ENCODE results near the gene GRAMD1C. TPM values are rescaled to one million over a fixed set of nuclear protein-coding genes. Genes with fewer than 3 reads are reported as not detected.

Gene GRAMD1C
- total RNA-seq, 1 experiment from 2014 or later, result 3.9 TPM

- no peaks in the 10 kb centered on the region for H3K36me3 Mint-ChIP-seq (ENCODE audit: insufficient read depth, unreplicated experiment)
- TF ChIP-seq CTCF (IDR thresholded peaks at IDR 0.05; ENCODE audit: insufficient read depth in 1 of 2, low read depth in 1 of 2, low read length in 1 of 2, severe bottlenecking in 1 of 2, unreplicated experiment in 1 of 2), result no peak
- H3K9me3 ChIP-seq, result no peaks in the 10 kb centered on the region
- POLR2A ChIA-PET, result no interaction called here
- no peak for DNase-seq
- no peaks in the 10 kb centered on the region for H3K4me1 ChIP-seq
- no peak overlapping the region for H3K4me3 ChIP-seq (ENCODE audit: low read depth, low read length)
- no TSS peak for BruUV-seq (replicated peaks)
- CTCF ChIA-PET, result interaction anchor here (0.6 kb wide), 1 partner anchor 194 kb away, joined by 3 read pairs; no protein-coding TSS in a partner anchor
- no peaks in the 10 kb centered on the region for H3K4me1 Mint-ChIP-seq (ENCODE audit: low read depth, unreplicated experiment)
- no peaks in the 10 kb centered on the region for H3K27me3 ChIP-seq (replicated peaks; ENCODE audit: control insufficient read depth, insufficient read depth, low read length)
- intact Hi-C loops (cut with micrococcal nuclease; ENCODE audit: unreplicated experiment), result no loop called here
- no peaks in the 10 kb centered on the region for H3K9me3 Mint-ChIP-seq (ENCODE audit: unreplicated experiment)
- no peak overlapping the region for H3K4me3 Mint-ChIP-seq (ENCODE audit: unreplicated experiment)
- H3K36me3 ChIP-seq (ENCODE audit: control insufficient read depth, insufficient read depth, low read length), result no peaks in the 10 kb centered on the region
- H3K27ac Mint-ChIP-seq (ENCODE audit: unreplicated experiment), result no peak overlapping the region
- H3K27me3 Mint-ChIP-seq (ENCODE audit: insufficient read depth, unreplicated experiment), result peaks cover 3% of the 10 kb centered on the region
Measured at GRCh38 chr3:113963879-113964278, 125.3 kb downstream of the GRAMD1C start.

GRCh38 chr3:113966172-113966571, 127.6 kb downstream of the GRAMD1C start:
- no peaks in the 10 kb centered on the region for H3K9me3 Mint-ChIP-seq (ENCODE audit: unreplicated experiment)
- no peaks in the 10 kb centered on the region for H3K36me3 Mint-ChIP-seq (ENCODE audit: insufficient read depth, unreplicated experiment)
- POLR2A ChIA-PET, result no interaction called here
- Histone ChIP-seq H3K36me3 (ENCODE audit: control insufficient read depth, insufficient read depth, low read length) (no peaks in the 10 kb centered on the region), H3K4me1 (no peaks in the 10 kb centered on the region), H3K9me3 (no peaks in the 10 kb centered on the region), H3K4me3 (ENCODE audit: low read depth, low read length) (no peak overlapping the region), H3K27me3 (replicated peaks; ENCODE audit: control insufficient read depth, insufficient read depth, low read length) (no peaks in the 10 kb centered on the region)
- H3K4me1 Mint-ChIP-seq (ENCODE audit: low read depth, unreplicated experiment), result no peaks in the 10 kb centered on the region
- CTCF ChIA-PET, result interaction anchor here (0.6 kb wide), 1 partner anchor 172 kb away, joined by 3 read pairs; no protein-coding TSS in a partner anchor
- H3K27ac Mint-ChIP-seq (ENCODE audit: unreplicated experiment), result no peak overlapping the region
- DNase-seq, result peak in 1 of 2 experiments; percentile 34
- intact Hi-C loops (cut with micrococcal nuclease; ENCODE audit: unreplicated experiment), result no loop called here
- BruUV-seq (replicated peaks), result no TSS peak
- H3K27me3 Mint-ChIP-seq (ENCODE audit: insufficient read depth, unreplicated experiment), result peaks cover 3% of the 10 kb centered on the region
- peak in 1 of 2 experiments; percentile 45 for TF ChIP-seq CTCF (IDR thresholded peaks at IDR 0.05; ENCODE audit: insufficient read depth in 1 of 2, low read depth in 1 of 2, low read length in 1 of 2, severe bottlenecking in 1 of 2, unreplicated experiment in 1 of 2)
- H3K4me3 Mint-ChIP-seq (ENCODE audit: unreplicated experiment), result no peak overlapping the region

- no peaks in the 10 kb centered on the region for H3K27me3 ChIP-seq (replicated peaks; ENCODE audit: control insufficient read depth, insufficient read depth, low read length)
- peaks cover 11% of the 10 kb centered on the region for H3K9me3 Mint-ChIP-seq (ENCODE audit: unreplicated experiment)
- H3K9me3 ChIP-seq, result peaks cover 5% of the 10 kb centered on the region; the same call in 1 of the 2 replicates
- peaks cover 3% of the 10 kb centered on the region for H3K27me3 Mint-ChIP-seq (ENCODE audit: insufficient read depth, unreplicated experiment)
- DNase-seq, result no peak
- intact Hi-C loops (cut with micrococcal nuclease; ENCODE audit: unreplicated experiment), result no loop called here
- CTCF ChIA-PET, result no interaction called here
- no peaks in the 10 kb centered on the region for H3K4me1 Mint-ChIP-seq (ENCODE audit: low read depth, unreplicated experiment)
- H3K36me3 Mint-ChIP-seq (ENCODE audit: insufficient read depth, unreplicated experiment), result no peaks in the 10 kb centered on the region
- H3K36me3 ChIP-seq (ENCODE audit: control insufficient read depth, insufficient read depth, low read length), result no peaks in the 10 kb centered on the region
- H3K4me1 ChIP-seq, result no peaks in the 10 kb centered on the region
- H3K4me3 ChIP-seq (ENCODE audit: low read depth, low read length), result no peak overlapping the region
- POLR2A ChIA-PET, result no interaction called here
- TF ChIP-seq CTCF (IDR thresholded peaks at IDR 0.05; ENCODE audit: insufficient read depth in 1 of 2, low read depth in 1 of 2, low read length in 1 of 2, severe bottlenecking in 1 of 2, unreplicated experiment in 1 of 2), result no peak
- H3K27ac Mint-ChIP-seq (ENCODE audit: unreplicated experiment), result no peak overlapping the region
- no TSS peak for BruUV-seq (replicated peaks)
- H3K4me3 Mint-ChIP-seq (ENCODE audit: unreplicated experiment), result no peak overlapping the region
Measured at GRCh38 chr3:113968986-113969385, 130.4 kb downstream of the GRAMD1C start.

All from Caco-2 (cell line).